IMR-90 (cell line): Measurements from ENCODE around the gene UBR4.

Experiments
- CEBPB ChIP-seq: IDR thresholded peaks from 2 replicates; pipeline ENCODE4 v1.6.1; 2012; ENCODE audit warnings: low read depth, low read length, improper control_type of control experiment
- CHD1 ChIP-seq: IDR thresholded peaks from 2 replicates; pipeline ENCODE4 v1.6.1; 2012; ENCODE audit warnings: low read depth, low read length, improper control_type of control experiment
- FOS ChIP-seq: fragments of 150-350 bp; IDR thresholded peaks from 2 replicates; pipeline ENCODE4 v1.6.1; 2016; ENCODE audit warnings: low read depth, low read length
- MAFK ChIP-seq: IDR thresholded peaks from 2 replicates; pipeline ENCODE4 v1.6.1; 2012; ENCODE audit warnings: low read depth, low read length, improper control_type of control experiment
- MAZ ChIP-seq: IDR thresholded peaks from 2 replicates; pipeline ENCODE4 v1.6.1; 2012; ENCODE audit warnings: low read depth, mild to moderate bottlenecking, low read length, improper control_type of control experiment, moderate library complexity, borderline replicate concordance
- NFE2L2 ChIP-seq: fragments of 150-350 bp; IDR thresholded peaks from 2 replicates; pipeline ENCODE4 v1.6.1; 2016; ENCODE audit warnings: low read depth, mild to moderate bottlenecking, low read length
- POLR2A ChIP-seq: IDR thresholded peaks from 2 replicates; pipeline ENCODE4 v1.6.1; 2012; ENCODE audit warnings: mild to moderate bottlenecking, low read depth, low read length
- RAD21 ChIP-seq: IDR thresholded peaks from 2 replicates; pipeline ENCODE4 v1.6.1; 2012; ENCODE audit warnings: low read length, improper control_type of control experiment
- TF ChIP-seq, protein P1 (sequence below): conservative IDR thresholded peaks from 2 replicates; pipeline ENCODE4 v1.5.1; 2012; ENCODE audit warnings: mild to moderate bottlenecking, low read depth, low read length, improper control_type of control experiment

DNA sequence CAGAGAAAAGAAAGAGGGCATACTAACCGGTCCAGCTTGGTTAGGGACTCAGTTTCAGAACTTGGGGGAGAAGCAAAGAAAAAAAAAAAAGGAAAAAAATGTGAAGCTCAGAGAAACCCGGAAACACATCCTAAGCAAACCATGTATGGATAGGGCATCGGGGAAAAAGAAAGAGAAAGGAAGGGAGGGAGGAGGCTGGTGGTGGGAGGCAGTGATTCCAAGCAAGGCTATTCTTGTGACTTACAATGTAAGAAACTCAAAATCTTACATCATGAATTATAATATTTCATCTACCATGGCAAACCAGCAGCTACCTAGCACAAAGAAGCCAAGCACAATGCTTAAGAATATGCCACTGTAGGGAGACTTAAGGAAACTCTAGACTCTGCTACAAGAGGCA is 60.3 kb downstream of the UBR4 start:
- TF ChIP-seq, protein P1, sequence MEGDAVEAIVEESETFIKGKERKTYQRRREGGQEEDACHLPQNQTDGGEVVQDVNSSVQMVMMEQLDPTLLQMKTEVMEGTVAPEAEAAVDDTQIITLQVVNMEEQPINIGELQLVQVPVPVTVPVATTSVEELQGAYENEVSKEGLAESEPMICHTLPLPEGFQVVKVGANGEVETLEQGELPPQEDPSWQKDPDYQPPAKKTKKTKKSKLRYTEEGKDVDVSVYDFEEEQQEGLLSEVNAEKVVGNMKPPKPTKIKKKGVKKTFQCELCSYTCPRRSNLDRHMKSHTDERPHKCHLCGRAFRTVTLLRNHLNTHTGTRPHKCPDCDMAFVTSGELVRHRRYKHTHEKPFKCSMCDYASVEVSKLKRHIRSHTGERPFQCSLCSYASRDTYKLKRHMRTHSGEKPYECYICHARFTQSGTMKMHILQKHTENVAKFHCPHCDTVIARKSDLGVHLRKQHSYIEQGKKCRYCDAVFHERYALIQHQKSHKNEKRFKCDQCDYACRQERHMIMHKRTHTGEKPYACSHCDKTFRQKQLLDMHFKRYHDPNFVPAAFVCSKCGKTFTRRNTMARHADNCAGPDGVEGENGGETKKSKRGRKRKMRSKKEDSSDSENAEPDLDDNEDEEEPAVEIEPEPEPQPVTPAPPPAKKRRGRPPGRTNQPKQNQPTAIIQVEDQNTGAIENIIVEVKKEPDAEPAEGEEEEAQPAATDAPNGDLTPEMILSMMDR = no peak
- TF ChIP-seq CEBPB (no peak), MAZ (no peak), FOS (no peak), RAD21 (no peak), POLR2A (no peak), MAFK (no peak), CHD1 (no peak), NFE2L2 (no peak)
